Duodenal mucosa (tissue), 2 donors: Measurements from ENCODE around the gene RNF34.

ENCODE experiments used
- H3K27ac ChIP-seq: one replicate; pipeline ENCODE4 v1.7.0; 2013; ENCODE audit warnings: low read depth, low read length
- H3K27me3 ChIP-seq, 2 donors: one replicate each; pipeline ENCODE4 v1.7.0; 2013; ENCODE audit warnings: low read length in 2 of 2, control low read depth in 1 of 2; ENCODE audit not compliant: insufficient read depth in 2 of 2, control insufficient read depth in 1 of 2
- H3K36me3 ChIP-seq, 2 donors: one replicate each; pipeline ENCODE4 v1.7.0; 2013; ENCODE audit warnings: low read length in 2 of 2, control low read depth in 1 of 2; ENCODE audit not compliant: insufficient read depth in 2 of 2, control insufficient read depth in 1 of 2
- H3K4me1 ChIP-seq, 2 donors: one replicate each; pipeline ENCODE4 v1.7.0; 2013; ENCODE audit warnings: low read length in 2 of 2, control low read depth in 1 of 2; ENCODE audit not compliant: insufficient read depth in 2 of 2, control insufficient read depth in 1 of 2
- H3K4me3 ChIP-seq, 2 donors: one replicate each; pipeline ENCODE4 v1.7.0; 2013; ENCODE audit warnings: low read length in 2 of 2, low read depth in 1 of 2
- H3K9ac ChIP-seq, 2 donors: one replicate each; pipeline ENCODE4 v1.7.0; 2013; ENCODE audit warnings: low read length in 2 of 2, low read depth in 1 of 2
- H3K9me3 ChIP-seq, 2 donors: one replicate each; pipeline ENCODE4 v1.7.0; 2013; ENCODE audit warnings: low read length in 2 of 2, control low read depth in 1 of 2; ENCODE audit not compliant: control insufficient read depth in 1 of 2

Gene RNF34

GRCh38 chr12:121413917-121414316 is 14.0 kb downstream of the RNF34 start:
- peaks cover 0 to 5% of the 10 kb centered on the region in 2 donors for H3K4me1 ChIP-seq
- no peaks in the 10 kb centered on the region for H3K9me3 ChIP-seq
- no peaks in the 10 kb centered on the region for H3K27me3 ChIP-seq
- peaks cover 13 to 37% of the 10 kb centered on the region in 2 donors for H3K36me3 ChIP-seq
- H3K9ac ChIP-seq, result no peak overlapping the region
- H3K27ac ChIP-seq, result no peak overlapping the region
- H3K4me3 ChIP-seq, result no peak overlapping the region

DNA sequence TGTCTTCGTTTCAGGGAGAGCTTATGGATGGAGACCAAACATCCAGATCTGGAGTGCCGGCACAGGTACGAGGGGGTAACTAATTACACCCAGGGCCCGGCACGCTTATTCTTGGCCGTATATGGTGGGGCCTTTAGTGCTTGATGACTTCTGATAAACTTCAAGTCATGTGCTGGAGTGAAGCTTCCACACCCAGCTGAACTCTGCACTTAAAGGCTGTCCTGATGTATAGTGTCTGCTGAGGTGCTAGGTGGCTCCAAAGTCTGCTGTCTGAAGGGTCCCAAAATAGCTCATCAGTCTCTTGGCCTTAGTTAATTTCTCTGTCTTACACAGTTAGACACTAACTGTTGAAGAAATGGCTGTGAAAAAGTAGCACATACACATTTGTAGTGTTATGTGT is 17.9 kb downstream of the RNF34 start:
- peaks cover 0 to 5% of the 10 kb centered on the region in 2 donors for H3K4me1 ChIP-seq
- no peak overlapping the region for H3K4me3 ChIP-seq
- H3K9ac ChIP-seq, result no peak overlapping the region
- H3K27me3 ChIP-seq, result no peaks in the 10 kb centered on the region
- peaks cover 45 to 67% of the 10 kb centered on the region in 2 donors for H3K36me3 ChIP-seq
- no peak overlapping the region for H3K27ac ChIP-seq
- no peaks in the 10 kb centered on the region for H3K9me3 ChIP-seq

- Histone ChIP-seq H3K4me3 (no peak overlapping the region), H3K9me3 (no peaks in the 10 kb centered on the region), H3K27ac (no peak overlapping the region), H3K27me3 (no peaks in the 10 kb centered on the region), H3K36me3 (peaks cover 62 to 80% of the 10 kb centered on the region in 2 donors), H3K9ac (no peak overlapping the region), H3K4me1 (peaks cover 0 to 5% of the 10 kb centered on the region in 2 donors)
Observed at GRCh38 chr12:121420109-121420508, 20.2 kb downstream of the RNF34 start.

DNA sequence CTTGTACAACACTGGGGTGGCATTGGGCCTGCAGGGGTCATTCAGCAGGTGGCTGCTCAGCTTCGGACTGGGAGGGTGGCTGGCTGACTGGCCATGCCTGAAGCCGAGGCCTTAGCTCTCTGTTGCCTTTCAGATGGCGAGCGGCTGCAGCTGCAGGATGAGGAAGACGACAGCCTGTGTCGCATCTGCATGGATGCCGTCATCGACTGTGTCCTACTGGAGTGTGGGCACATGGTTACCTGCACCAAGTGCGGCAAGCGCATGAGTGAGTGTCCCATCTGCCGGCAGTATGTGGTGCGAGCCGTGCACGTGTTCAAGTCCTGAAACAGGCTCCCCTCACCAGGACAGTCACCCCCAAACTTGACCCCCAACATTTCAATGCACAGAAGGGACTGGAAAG is 23.3 kb downstream of the RNF34 start:
- no peaks in the 10 kb centered on the region for H3K27me3 ChIP-seq
- no peak overlapping the region for H3K4me3 ChIP-seq
- H3K27ac ChIP-seq, result no peak overlapping the region
- H3K4me1 ChIP-seq, result no peaks in the 10 kb centered on the region
- H3K9ac ChIP-seq, result no peak overlapping the region
- H3K9me3 ChIP-seq, result no peaks in the 10 kb centered on the region
- peaks cover 56 to 79% of the 10 kb centered on the region in 2 donors for H3K36me3 ChIP-seq

- H3K27ac ChIP-seq, result no peak overlapping the region
- no peak overlapping the region for H3K9ac ChIP-seq
- H3K9me3 ChIP-seq, result no peaks in the 10 kb centered on the region
- no peaks in the 10 kb centered on the region for H3K4me1 ChIP-seq
- no peaks in the 10 kb centered on the region for H3K27me3 ChIP-seq
- H3K36me3 ChIP-seq, result peaks cover 63 to 80% of the 10 kb centered on the region in 2 donors
- H3K4me3 ChIP-seq, result no peak overlapping the region
Observed at GRCh38 chr12:121423682-121424623, 24.0 kb downstream of the RNF34 start.

DNA sequence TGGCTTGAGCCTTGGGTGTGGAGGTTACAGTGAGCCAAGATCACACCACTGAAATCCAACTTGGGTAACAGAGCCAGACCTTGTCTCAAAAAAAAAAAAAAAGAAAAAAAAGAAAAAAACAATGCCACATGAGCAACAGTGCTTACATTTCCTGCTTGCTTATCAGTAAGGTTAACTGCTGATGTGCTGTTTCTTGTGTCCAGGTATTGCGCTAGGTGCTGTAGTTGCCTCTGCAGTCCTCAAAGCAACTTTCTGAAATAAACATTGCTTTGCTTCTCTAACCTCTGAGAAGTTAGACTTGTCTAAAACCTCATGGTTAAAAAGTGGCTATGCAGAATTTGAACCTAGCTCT is 24.7 kb downstream of the RNF34 start:
- Histone ChIP-seq H3K4me3 (no peak overlapping the region), H3K9ac (no peak overlapping the region), H3K9me3 (no peaks in the 10 kb centered on the region), H3K4me1 (no peaks in the 10 kb centered on the region), H3K36me3 (peaks cover 64 to 80% of the 10 kb centered on the region in 2 donors), H3K27me3 (no peaks in the 10 kb centered on the region), H3K27ac (no peak overlapping the region)

DNA sequence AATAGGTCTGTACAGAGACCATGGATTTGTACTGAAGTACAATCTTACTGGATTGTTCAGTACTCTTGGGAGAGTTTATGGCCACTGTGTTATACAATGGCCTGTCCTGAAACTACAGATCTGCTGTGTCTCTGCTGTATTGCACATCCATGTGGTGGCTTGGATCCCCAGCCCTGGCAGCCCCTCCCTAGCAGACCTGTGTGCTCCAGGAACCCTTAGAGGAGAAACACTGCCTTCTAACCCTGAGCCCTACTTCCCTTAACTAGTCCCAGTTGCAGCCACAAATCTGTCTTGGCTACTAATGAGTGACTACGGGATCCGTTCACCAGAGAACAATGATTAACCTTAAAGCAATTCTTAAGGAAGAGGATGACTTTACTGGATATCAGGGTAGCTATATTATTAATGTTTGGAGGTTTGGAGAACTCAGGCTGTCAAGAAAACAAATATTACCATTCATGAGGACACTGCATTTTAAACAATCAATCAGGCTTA is 27.7 kb downstream of the RNF34 start:
- peaks cover 57 to 82% of the 10 kb centered on the region in 2 donors for H3K36me3 ChIP-seq
- H3K27me3 ChIP-seq, result no peaks in the 10 kb centered on the region
- H3K9me3 ChIP-seq, result no peaks in the 10 kb centered on the region
- H3K27ac ChIP-seq, result no peak overlapping the region
- H3K4me3 ChIP-seq, result no peak overlapping the region
- H3K9ac ChIP-seq, result no peak overlapping the region
- no peaks in the 10 kb centered on the region for H3K4me1 ChIP-seq

DNA sequence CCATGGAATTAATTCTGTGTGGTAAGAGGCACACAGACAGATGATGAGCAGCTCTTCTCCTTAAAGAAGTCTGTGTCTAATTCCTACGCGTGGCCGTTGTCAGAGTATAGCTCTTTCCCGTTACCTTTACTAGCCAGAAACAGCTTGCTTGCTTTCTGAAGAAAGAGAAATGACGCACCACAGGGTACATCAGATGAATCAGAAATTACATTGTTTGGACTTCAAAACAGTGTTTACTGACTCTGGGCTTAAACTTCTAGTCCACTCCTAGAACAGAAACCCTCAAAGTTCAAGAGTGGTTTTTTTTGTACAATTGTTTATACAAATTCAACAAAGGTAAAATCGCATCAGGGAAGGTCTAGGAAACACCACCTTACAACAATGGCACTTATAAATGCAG is 29.0 kb downstream of the RNF34 start:
- no peaks in the 10 kb centered on the region for H3K27me3 ChIP-seq
- H3K4me3 ChIP-seq, result no peak overlapping the region
- no peak overlapping the region for H3K9ac ChIP-seq
- no peaks in the 10 kb centered on the region for H3K9me3 ChIP-seq
- H3K4me1 ChIP-seq, result no peaks in the 10 kb centered on the region
- peaks cover 50 to 82% of the 10 kb centered on the region in 2 donors for H3K36me3 ChIP-seq
- no peak overlapping the region for H3K27ac ChIP-seq

GRCh38 chr12:121430833-121431415 is 31.0 kb downstream of the RNF34 start:
- Histone ChIP-seq H3K27ac (no peak overlapping the region), H3K36me3 (peaks cover 46 to 82% of the 10 kb centered on the region in 2 donors), H3K27me3 (no peaks in the 10 kb centered on the region), H3K4me3 (no peak overlapping the region), H3K4me1 (no peaks in the 10 kb centered on the region), H3K9me3 (no peaks in the 10 kb centered on the region), H3K9ac (no peak overlapping the region)

DNA sequence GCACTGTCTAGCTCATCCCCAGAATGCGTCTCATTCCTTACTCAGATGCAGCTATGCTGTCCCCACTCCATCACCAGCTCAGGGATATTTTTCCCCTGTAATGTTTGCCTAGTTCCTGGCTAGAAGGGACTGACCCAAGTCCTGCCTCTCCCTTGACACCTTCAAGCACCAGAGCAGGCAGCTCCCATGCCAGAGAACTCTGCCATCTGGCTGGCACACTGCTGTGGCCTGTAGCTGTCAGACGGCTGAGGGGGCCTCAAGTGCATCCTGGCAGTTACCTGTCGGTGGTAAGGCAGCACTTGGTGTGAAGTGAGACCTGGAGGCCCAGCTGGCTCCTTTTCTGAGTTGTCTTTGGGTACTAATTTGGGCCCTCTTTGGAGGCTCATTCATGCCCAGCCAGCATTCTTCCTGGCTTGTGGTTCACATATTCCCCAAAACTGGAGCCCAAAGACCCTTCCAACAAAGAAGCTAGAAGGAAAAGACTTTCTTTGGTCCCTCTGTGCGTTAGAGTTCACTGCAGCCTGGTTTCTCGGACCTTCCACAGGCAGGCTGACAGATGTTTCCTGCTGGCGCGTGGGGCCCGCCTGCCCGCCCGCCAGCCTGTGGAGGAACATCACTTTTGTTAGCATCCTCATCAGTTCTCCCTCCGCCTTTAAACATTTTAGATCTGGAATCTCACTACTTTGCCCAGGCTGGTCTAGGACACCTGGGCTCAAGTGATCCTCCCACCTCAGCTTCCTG is 33.0 kb downstream of the RNF34 start:
- no peak overlapping the region for H3K4me3 ChIP-seq
- H3K9ac ChIP-seq, result no peak overlapping the region
- no peak overlapping the region for H3K27ac ChIP-seq
- H3K4me1 ChIP-seq, result no peaks in the 10 kb centered on the region
- peaks cover 44 to 71% of the 10 kb centered on the region in 2 donors for H3K36me3 ChIP-seq
- no peaks in the 10 kb centered on the region for H3K27me3 ChIP-seq
- no peaks in the 10 kb centered on the region for H3K9me3 ChIP-seq
